Right atrium auricular region (tissue), 2 donors: Measurements from ENCODE around the gene SCART1. TPM values are rescaled to one million over a fixed set of nuclear protein-coding genes. Genes with fewer than 3 reads are reported as not detected.
A peak's percentile ranks its signal among the peaks of the same experiment; 100 is the strongest.
"Not testable (repeated sequence)": the region's sequence is repeated elsewhere in the genome, so short reads cannot be mapped to it uniquely, and the experiment has no call there.

Experiments used
- DNase-seq: peaks from one replicate; pipeline ENCODE4 v3.0.0-alpha.2; 2019; ENCODE audit warnings: low spot score
- H3K27ac ChIP-seq, 2 donors: fragments of 200-600 bp; sonication (generic); 1 replicate in 1 of 2; 2 replicates in 1 of 2; pipeline ENCODE4 v1.5.1; 2016 to 2019
- H3K27me3 ChIP-seq, 2 donors: fragments of 200-600 bp; sonication (generic); one replicate each; pipeline versions ENCODE4 v1.5.1 to v1.6.0; 2017 to 2019
- H3K36me3 ChIP-seq: fragments of 200-600 bp; sonication (generic); one replicate; pipeline ENCODE4 v1.5.1; 2016
- H3K4me1 ChIP-seq, 2 donors: fragments of 200-600 bp; sonication (generic); one replicate each; pipeline versions ENCODE4 v1.5.1 to v1.6.0; 2017 to 2019
- H3K4me3 ChIP-seq, 2 donors: fragments of 200-600 bp; sonication (generic); 1 replicate in 1 of 2; 2 replicates in 1 of 2; pipeline ENCODE4 v1.5.1; 2017 to 2019; ENCODE audit warnings: mild to moderate bottlenecking in 1 of 2, moderate library complexity in 1 of 2
- H3K9me3 ChIP-seq, 2 donors: fragments of 200-600 bp; sonication (generic); one replicate each; pipeline ENCODE4 v1.5.1; 2019
- CTCF ChIP-seq, 2 donors: fragments of 200-600 bp; sonication (generic); IDR thresholded peaks; one replicate each; pipeline ENCODE4 v1.5.1; 2019; ENCODE audit warnings: antibody characterized with exemption in 2 of 2
- total RNA-seq, 2 donors: library from RNA; depleted of rRNA; stranded (reverse); fragments of >200 nt; gene quantifications; one replicate each; pipeline ENCODE4 v1.1.0, GENCODE V29; 2016

Gene SCART1
- under 1 TPM; 0.22 to 0.24 TPM for total RNA-seq

DNA sequence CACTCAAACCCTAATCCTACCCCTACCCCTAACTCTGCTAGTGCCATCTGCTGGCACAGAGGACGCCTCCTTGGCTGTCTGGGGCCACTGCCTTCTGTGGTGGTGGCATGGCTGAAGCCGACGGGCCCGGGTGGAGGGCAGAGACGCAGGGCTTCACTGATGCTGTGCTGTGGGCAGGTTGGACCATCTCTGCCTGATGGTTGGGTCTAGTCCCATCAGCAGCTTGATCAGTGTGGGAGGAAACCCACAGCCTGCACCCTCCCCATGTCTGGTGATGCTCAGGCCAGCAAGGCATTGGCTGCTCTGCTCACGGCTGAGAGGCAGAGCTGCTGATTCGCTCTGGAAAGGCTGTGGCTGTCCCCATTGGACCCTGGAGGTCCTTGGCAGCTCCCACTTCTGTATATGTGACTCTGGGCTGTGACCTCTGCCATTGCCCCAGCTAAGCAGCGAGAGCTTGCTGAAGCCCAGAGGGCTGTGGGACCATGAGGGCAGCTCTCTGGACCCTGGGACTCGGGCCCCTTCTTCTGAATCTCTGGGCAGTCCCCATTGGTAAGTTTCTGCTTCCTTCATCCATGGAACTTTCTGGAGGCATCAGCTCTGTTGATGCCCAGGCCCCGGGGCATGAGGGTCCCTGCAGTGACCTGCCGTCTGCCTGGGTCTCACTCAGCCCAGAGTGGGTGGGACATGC lies at the start of gene SCART1:
TSS of gene SCART1 (plus strand) at position 430 of the 688 bp plus-strand sequence. CDS start at position 483, 53 bp downstream.
- Histone ChIP-seq H3K27me3 (no peaks in the 10 kb centered on the region), H3K4me1 (no peaks in the 10 kb centered on the region), H3K27ac (no peak within 1 kb of the TSS), H3K4me3 (no peak within 1 kb of the TSS), H3K36me3 (no peaks in the 10 kb centered on the region), H3K9me3 (peaks cover 0 to 9% of the 10 kb centered on the region in 2 donors)
- peak; percentile 50 for DNase-seq
- TF ChIP-seq CTCF (IDR thresholded peaks at IDR 0.05) = no peak

GRCh38 chr10:133405272-133405671 lies 48.5 kb upstream of the SCART1 start:
- Histone ChIP-seq H3K4me1 (no peaks in the 10 kb centered on the region), H3K4me3 (no peak overlapping the region), H3K9me3 (no peaks in the 10 kb centered on the region), H3K27ac (no peak overlapping the region), H3K36me3 (peaks cover 68% of the 10 kb centered on the region), H3K27me3 (no peaks in the 10 kb centered on the region)
- no peak for TF ChIP-seq CTCF (IDR thresholded peaks at IDR 0.05)
- DNase-seq = no peak

GRCh38 chr10:133405844-133406527 lies 47.8 kb upstream of the SCART1 start:
- Histone ChIP-seq H3K36me3 (peaks cover 70% of the 10 kb centered on the region), H3K27ac (no peak overlapping the region), H3K9me3 (peaks cover 0 to 6% of the 10 kb centered on the region in 2 donors), H3K4me3 (no peak overlapping the region), H3K4me1 (no peaks in the 10 kb centered on the region), H3K27me3 (no peaks in the 10 kb centered on the region)
- no peak for TF ChIP-seq CTCF (IDR thresholded peaks at IDR 0.05)
- no peak for DNase-seq

GRCh38 chr10:133411523-133412380 lies 42.0 kb upstream of the SCART1 start:
- peaks cover 0 to 31% of the 10 kb centered on the region in 2 donors for H3K9me3 ChIP-seq
- no peak for DNase-seq
- no peaks in the 10 kb centered on the region for H3K27me3 ChIP-seq
- no peak overlapping the region for H3K27ac ChIP-seq
- no peak overlapping the region for H3K4me3 ChIP-seq
- H3K4me1 ChIP-seq = no peaks in the 10 kb centered on the region
- peaks cover 72% of the 10 kb centered on the region for H3K36me3 ChIP-seq
- TF ChIP-seq CTCF (IDR thresholded peaks at IDR 0.05) = no peak

- H3K4me1 ChIP-seq = no peaks in the 10 kb centered on the region
- peaks cover 68% of the 10 kb centered on the region for H3K36me3 ChIP-seq
- no peak overlapping the region for H3K4me3 ChIP-seq
- DNase-seq = no peak
- H3K27ac ChIP-seq = no peak overlapping the region
- H3K9me3 ChIP-seq = peaks cover 0 to 31% of the 10 kb centered on the region in 2 donors
- no peaks in the 10 kb centered on the region for H3K27me3 ChIP-seq
- TF ChIP-seq CTCF (IDR thresholded peaks at IDR 0.05) = no peak
Measured at GRCh38 chr10:133412381-133412711, 41.4 kb upstream of the SCART1 start.

GRCh38 chr10:133414401-133414800 lies 39.3 kb upstream of the SCART1 start:
- not testable (repeated sequence) for H3K27ac ChIP-seq, H3K4me1 ChIP-seq, DNase-seq, H3K27me3 ChIP-seq, H3K4me3 ChIP-seq
- Histone ChIP-seq H3K36me3 (peaks cover 63% of the 10 kb centered on the region), H3K9me3 (peaks cover 0 to 31% of the 10 kb centered on the region in 2 donors)
